Stimulated activated effector memory CD8-positive, alpha-beta T cell treated with anti-CD3 and anti-CD28 coated beads, Interleukin-12 subunit alpha, Interleukin-12 subunit beta, amount 100 ng/mL, for 72 hours (primary cell): Measurements from ENCODE around the gene FHAD1.

Source experiments
- ATAC-seq: fragments of 150-1000 bp; cut with Tn5 transposase; 2 replicates; pipeline ENCODE4 v1.10.0; 2021
- DNase-seq, 2 donors: peaks; one replicate each; pipeline ENCODE4 v3.0.0; 2021 to 2022; ENCODE audit warnings: low spot score in 2 of 2
- H3K27ac Mint-ChIP-seq: one replicate; pipeline ENCODE4 v1.8.0; 2022; ENCODE audit warnings: mild to moderate bottlenecking, mixed read lengths
- H3K36me3 Mint-ChIP-seq: one replicate; pipeline ENCODE4 v1.8.0; 2022; ENCODE audit warnings: mild to moderate bottlenecking, mixed read lengths
- H3K4me1 Mint-ChIP-seq: one replicate; pipeline ENCODE4 v1.8.0; 2022; ENCODE audit warnings: mixed read lengths
- H3K4me3 Mint-ChIP-seq: one replicate; pipeline ENCODE4 v1.8.0; 2022; ENCODE audit warnings: mild to moderate bottlenecking, mixed read lengths
- H3K9me3 Mint-ChIP-seq: one replicate; pipeline ENCODE4 v1.8.0; 2022; ENCODE audit warnings: mixed read lengths

FHAD1 gene

DNA sequence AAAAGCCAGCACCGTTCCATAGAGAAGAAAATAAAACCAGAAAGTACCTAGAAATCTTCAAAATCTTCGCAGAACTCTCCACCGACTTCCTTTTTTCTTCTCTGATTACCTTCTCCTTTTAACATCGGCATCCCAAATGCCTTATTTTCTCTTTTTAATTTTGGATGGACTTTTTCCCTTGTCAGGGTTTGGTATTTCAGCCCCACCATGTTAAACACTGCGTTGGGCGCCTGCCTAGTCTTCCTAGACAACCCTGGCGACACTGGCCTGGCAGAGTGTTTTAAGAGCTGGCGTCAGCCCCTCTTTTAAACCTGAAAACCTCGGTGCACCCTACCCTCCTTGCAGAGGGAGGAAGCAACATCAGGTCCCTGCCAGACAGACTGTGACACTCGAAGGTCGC is 96.7 kb downstream of the FHAD1 start:
- no peak for DNase-seq
- peaks cover 67% of the 10 kb centered on the region for H3K4me1 Mint-ChIP-seq
- H3K27ac Mint-ChIP-seq, result peak overlapping the region; percentile 67
- no peaks in the 10 kb centered on the region for H3K9me3 Mint-ChIP-seq
- ATAC-seq, result no peak
- peaks cover 6% of the 10 kb centered on the region for H3K36me3 Mint-ChIP-seq
- peak overlapping the region; percentile 61 for H3K4me3 Mint-ChIP-seq

- H3K36me3 Mint-ChIP-seq, result peaks cover 6% of the 10 kb centered on the region
- DNase-seq (no peak), ATAC-seq (no peak)
- H3K9me3 Mint-ChIP-seq, result no peaks in the 10 kb centered on the region
- peak overlapping the region; percentile 67 for H3K27ac Mint-ChIP-seq
- peak overlapping the region; percentile 61 for H3K4me3 Mint-ChIP-seq
- H3K4me1 Mint-ChIP-seq, result peaks cover 66% of the 10 kb centered on the region
Measured at GRCh38 chr1:15344380-15344779, 97.4 kb downstream of the FHAD1 start.

- peak overlapping the region; percentile 61 for H3K4me3 Mint-ChIP-seq
- peak overlapping the region; percentile 67 for H3K27ac Mint-ChIP-seq
Measured at GRCh38 chr1:15344800-15345704, 98.0 kb downstream of the FHAD1 start.

GRCh38 chr1:15345705-15346345 is 98.8 kb downstream of the FHAD1 start:
- H3K4me1 Mint-ChIP-seq, result peaks cover 76% of the 10 kb centered on the region
- H3K27ac Mint-ChIP-seq, result peak overlapping the region; percentile 67
- peaks cover 6% of the 10 kb centered on the region for H3K36me3 Mint-ChIP-seq
- H3K4me3 Mint-ChIP-seq, result peak overlapping the region; percentile 61
- DNase-seq (peak; percentile 53 to 81), ATAC-seq (peak; percentile 91)
- no peaks in the 10 kb centered on the region for H3K9me3 Mint-ChIP-seq

More at GRCh38 chr1:15344800-15345704, 98.0 kb downstream of the FHAD1 start:
- H3K4me1 Mint-ChIP-seq, result peaks cover 68% of the 10 kb centered on the region
- ATAC-seq, result no peak
- DNase-seq, result no peak
- peaks cover 6% of the 10 kb centered on the region for H3K36me3 Mint-ChIP-seq
- no peaks in the 10 kb centered on the region for H3K9me3 Mint-ChIP-seq

GRCh38 chr1:15346346-15347030 is 99.5 kb downstream of the FHAD1 start:
- Mint-ChIP-seq H3K4me1 (peaks cover 75% of the 10 kb centered on the region), H3K9me3 (no peaks in the 10 kb centered on the region), H3K27ac (peak overlapping the region; percentile 71), H3K36me3 (peaks cover 6% of the 10 kb centered on the region), H3K4me3 (peak overlapping the region; percentile 61)
- DNase-seq (no peak), ATAC-seq (no peak)

DNA sequence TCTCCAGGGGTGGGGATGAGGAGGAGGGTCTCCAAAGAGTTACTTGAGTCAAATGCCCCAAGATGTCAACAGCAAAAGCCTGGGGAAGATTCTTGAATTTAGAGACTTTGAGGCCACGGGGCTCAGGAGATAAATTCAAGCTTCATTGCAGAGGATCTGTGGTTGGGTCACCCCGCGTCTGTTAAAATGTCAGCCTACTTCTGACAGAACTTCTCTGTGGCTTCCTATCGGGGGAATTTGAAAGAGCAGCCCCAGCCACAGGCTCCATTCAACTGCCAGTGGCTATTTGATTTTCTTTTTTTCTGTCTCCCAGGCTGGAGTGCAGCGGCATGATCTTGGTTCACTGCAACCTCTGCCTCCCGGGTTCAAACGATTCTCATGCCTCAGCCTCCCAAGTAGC is 100.2 kb downstream of the FHAD1 start:
- ATAC-seq (peak; percentile 60), DNase-seq (no peak)
- Mint-ChIP-seq H3K4me1 (peaks cover 75% of the 10 kb centered on the region), H3K36me3 (peaks cover 6% of the 10 kb centered on the region), H3K27ac (peak overlapping the region; percentile 71), H3K9me3 (no peaks in the 10 kb centered on the region), H3K4me3 (peak overlapping the region; percentile 61)

DNA sequence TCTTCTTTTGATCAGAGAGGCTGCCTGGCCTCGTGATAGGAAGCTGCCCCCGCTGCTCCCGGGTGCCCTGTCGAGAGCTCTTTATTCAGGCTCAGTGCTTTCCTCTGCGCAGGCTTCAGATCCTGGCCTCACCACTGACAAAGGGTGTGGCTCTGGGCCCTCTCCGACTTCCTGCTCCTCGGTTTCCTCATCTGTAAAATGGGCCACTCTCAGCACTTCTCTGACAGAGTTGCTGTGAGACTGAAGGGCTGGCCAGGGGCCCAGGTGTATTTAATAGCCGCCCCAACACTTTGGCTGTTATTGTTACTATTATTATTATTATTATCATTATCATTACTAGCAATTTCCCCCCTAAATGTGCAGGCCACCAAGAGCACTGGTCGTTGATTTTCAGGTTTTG is 101.6 kb downstream of the FHAD1 start:
- ATAC-seq (no peak), DNase-seq (no peak)
- Mint-ChIP-seq H3K4me1 (peaks cover 74% of the 10 kb centered on the region), H3K9me3 (no peaks in the 10 kb centered on the region), H3K27ac (no peak overlapping the region), H3K4me3 (no peak overlapping the region), H3K36me3 (peaks cover 13% of the 10 kb centered on the region)

DNA sequence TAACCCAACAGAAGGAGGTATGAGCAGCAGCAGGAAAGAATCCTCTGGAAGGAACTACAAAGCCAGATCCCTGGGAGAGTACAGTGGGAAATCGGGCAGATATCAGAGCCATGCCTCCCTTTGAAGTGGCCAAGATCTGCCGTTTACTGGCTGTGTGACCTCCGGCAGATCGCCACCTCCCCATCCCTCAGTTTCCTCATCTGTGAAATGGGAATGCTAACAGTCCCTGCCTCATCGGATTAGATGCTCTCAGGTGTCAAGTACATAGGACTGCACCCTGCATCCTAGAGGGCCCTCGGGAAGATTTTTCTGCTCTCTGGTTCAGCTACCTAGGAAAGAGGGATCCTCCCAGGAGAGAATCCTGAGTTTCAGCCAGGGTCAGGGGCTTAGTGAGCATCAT is 102.1 kb downstream of the FHAD1 start:
- no peak for ATAC-seq
- peaks cover 13% of the 10 kb centered on the region for H3K36me3 Mint-ChIP-seq

DNA sequence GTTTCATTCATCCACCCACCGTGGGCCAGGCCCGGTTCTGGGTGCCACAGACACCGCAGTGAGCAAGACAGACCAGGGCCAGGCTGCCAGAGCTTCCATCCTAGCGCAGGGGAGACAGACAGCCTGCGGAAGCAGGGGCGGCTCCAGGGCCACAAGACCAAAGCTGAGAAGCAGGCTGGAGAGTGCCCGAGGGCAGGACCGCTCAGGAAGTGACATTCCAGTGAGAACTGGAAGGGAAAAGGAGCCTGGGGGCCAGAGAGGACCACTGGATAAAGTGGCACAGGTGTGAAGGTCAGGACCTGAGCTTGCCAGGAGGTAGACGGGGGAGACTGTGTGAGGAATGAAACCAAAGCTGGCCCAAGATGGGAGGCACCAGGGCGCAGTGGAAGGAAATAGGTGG is 103.1 kb downstream of the FHAD1 start:
- H3K4me3 Mint-ChIP-seq, result no peak overlapping the region
- DNase-seq (no peak), ATAC-seq (no peak)
- peak overlapping the region; percentile 45 for H3K27ac Mint-ChIP-seq
- H3K36me3 Mint-ChIP-seq, result peaks cover 13% of the 10 kb centered on the region
- H3K9me3 Mint-ChIP-seq, result no peaks in the 10 kb centered on the region
- peaks cover 74% of the 10 kb centered on the region for H3K4me1 Mint-ChIP-seq

More for the DNA sequence above, 102.1 kb downstream of the FHAD1 start:
- no peak for DNase-seq
- H3K9me3 Mint-ChIP-seq, result no peaks in the 10 kb centered on the region
- no peak overlapping the region for H3K27ac Mint-ChIP-seq
- H3K4me3 Mint-ChIP-seq, result no peak overlapping the region
- peaks cover 73% of the 10 kb centered on the region for H3K4me1 Mint-ChIP-seq

- H3K4me1 Mint-ChIP-seq, result peaks cover 74% of the 10 kb centered on the region
- no peaks in the 10 kb centered on the region for H3K9me3 Mint-ChIP-seq
- no peak overlapping the region for H3K4me3 Mint-ChIP-seq
- DNase-seq (no peak), ATAC-seq (no peak)
- peak overlapping the region; percentile 45 for H3K27ac Mint-ChIP-seq
- H3K36me3 Mint-ChIP-seq, result peaks cover 12% of the 10 kb centered on the region
Measured at GRCh38 chr1:15350551-15351200, 103.7 kb downstream of the FHAD1 start.

DNA sequence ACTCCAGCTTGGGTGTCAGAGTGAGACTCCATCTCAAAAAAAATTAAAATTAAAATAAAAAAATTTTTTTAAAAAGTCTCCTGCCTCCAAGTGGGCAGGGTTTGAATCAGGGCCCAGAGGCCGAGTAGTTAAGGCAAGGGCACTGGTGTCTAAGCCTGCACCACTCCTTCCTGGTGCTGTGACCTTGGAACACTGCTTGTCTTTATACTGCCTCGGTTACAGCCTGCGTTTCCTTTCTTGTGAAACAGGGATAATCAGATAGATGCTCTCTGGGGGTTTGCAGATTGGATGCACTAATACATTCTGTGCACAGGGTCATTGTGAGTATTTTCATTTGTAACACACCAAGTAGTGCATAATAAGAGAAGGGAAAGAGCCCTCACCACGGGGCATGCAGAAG is 104.3 kb downstream of the FHAD1 start:
- Mint-ChIP-seq H3K9me3 (no peaks in the 10 kb centered on the region), H3K36me3 (peaks cover 11% of the 10 kb centered on the region), H3K27ac (no peak overlapping the region), H3K4me3 (no peak overlapping the region), H3K4me1 (peaks cover 74% of the 10 kb centered on the region)
- DNase-seq (no peak), ATAC-seq (no peak)

DNA sequence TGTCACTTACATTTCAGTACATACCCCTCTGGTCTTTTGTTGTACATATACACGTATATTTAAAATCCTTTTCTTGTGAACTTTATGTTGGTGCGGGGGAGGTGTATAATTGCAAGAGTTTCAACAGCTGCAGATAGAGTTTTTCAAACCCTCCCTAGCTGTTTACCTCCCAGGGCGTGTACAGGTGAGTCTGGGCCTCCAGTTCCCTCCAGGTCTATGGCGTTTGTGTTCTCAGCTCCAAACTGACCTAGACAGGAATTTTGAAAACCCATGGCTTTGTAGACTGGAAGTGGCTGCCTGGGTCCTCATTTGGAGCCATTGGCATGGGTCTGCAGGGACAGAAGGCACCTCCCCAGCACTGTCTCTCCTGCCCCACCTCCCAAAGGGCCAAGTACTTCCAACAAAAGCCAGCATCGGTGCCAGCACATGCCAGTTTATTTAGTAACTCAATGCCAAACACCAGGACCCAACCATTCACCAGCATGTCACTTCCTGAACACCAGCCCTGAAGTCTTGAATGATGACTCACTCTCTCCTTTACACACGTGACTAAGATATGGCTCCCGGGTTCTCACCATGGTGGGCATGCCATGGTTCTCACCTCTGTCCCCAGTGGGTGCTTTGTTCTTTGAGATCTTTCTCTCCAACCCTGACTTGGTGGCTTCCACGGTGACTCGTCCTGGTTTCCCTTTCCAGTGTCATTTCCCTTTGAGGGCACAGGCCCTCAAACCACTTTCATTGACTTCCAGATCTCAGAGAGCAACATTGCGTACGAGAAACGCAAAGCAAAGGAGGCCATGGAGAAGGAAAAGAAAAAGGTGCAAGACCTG is 105.3 kb downstream of the FHAD1 start:
- DNase-seq (peak; percentile 26 to 75), ATAC-seq (peak; percentile 90)
- H3K27ac Mint-ChIP-seq, result peak overlapping the region; percentile 61
- H3K36me3 Mint-ChIP-seq, result peaks cover 11% of the 10 kb centered on the region
- H3K4me1 Mint-ChIP-seq, result peaks cover 65% of the 10 kb centered on the region
- no peaks in the 10 kb centered on the region for H3K9me3 Mint-ChIP-seq
- peak overlapping the region; percentile 45 for H3K4me3 Mint-ChIP-seq

DNA sequence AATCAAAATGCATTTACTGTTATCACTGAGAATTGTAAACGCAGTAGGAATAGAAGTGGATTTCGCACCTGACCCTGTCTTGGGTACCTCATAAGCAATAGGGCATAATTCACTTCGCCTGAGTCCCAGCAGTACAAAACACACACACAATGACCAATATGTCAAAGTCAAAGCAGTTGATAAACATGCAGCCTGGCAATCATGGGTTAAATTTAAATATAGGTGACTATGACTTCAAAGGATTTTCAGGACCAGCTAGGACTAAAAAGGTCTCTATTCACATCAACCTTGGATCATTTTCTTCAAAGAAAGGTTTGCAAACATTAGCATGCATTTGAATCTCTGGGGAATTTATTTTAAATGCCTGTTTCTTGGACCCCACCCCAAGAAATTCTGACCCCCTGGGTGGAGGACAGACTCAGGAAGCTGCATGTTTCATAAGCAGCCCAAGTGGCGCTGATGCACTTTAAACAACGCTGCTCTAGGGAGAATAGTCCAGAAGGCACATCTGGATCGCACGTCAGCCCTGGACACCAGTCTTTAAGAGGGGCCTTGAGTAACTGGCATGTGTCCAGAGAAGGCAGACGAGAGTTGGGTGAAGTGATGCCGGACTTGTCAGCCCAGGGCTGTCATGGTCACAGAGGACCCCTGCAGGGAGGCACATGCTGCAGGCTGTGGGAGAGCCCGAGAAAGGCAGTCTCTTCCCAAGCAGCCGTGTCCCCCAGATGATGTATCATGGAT is 107.0 kb downstream of the FHAD1 start:
- Mint-ChIP-seq H3K9me3 (no peaks in the 10 kb centered on the region), H3K36me3 (peaks cover 11% of the 10 kb centered on the region), H3K4me3 (no peak overlapping the region), H3K27ac (no peak overlapping the region), H3K4me1 (peaks cover 58% of the 10 kb centered on the region)
- no peak for DNase-seq
- no peak for ATAC-seq

DNA sequence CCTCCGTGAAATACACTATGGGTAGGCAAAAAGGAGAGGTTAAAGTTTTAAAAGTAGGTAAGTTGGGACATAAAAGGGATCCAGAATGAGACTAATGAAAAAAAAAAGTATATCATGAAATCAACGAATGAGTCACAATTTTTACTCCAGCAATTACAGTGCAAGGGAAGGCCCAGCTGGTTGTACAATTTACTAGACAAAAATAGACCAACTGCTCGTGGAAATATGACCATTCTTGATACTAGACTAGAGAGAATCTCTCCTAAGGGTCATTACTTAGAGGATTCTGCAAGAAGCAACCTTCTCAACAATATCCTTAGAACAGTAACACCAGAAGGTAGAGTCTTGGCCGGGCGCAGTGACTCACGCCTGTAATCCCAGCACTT is 107.5 kb downstream of the FHAD1 start:
- peaks cover 11% of the 10 kb centered on the region for H3K36me3 Mint-ChIP-seq
- H3K9me3 Mint-ChIP-seq, result no peaks in the 10 kb centered on the region
- H3K4me1 Mint-ChIP-seq, result peaks cover 58% of the 10 kb centered on the region
- no peak for DNase-seq
- H3K27ac Mint-ChIP-seq, result no peak overlapping the region
- ATAC-seq, result peak; percentile 45
- no peak overlapping the region for H3K4me3 Mint-ChIP-seq
